HepG2 (cell line): ENCODE measurements around the gene QRICH2.

Experiments used
- KAT7 ChIP-seq: IDR thresholded peaks from 2 replicates; pipeline ENCODE4 v1.6.1; 2018; ENCODE audit warnings: borderline replicate concordance, missing compliant biosample characterization
- SIN3A ChIP-seq: IDR thresholded peaks from 2 replicates; pipeline ENCODE4 v1.6.1; 2011; ENCODE audit warnings: low read depth, mild to moderate bottlenecking, control low read depth, low read length, borderline replicate concordance
- YY1 ChIP-seq: IDR thresholded peaks from 2 replicates; pipeline ENCODE4 v1.6.1; 2011; ENCODE audit warnings: low read length, low read depth, moderate library complexity, mild to moderate bottlenecking; ENCODE audit not compliant: insufficient read depth, insufficient replicate concordance

DNA sequence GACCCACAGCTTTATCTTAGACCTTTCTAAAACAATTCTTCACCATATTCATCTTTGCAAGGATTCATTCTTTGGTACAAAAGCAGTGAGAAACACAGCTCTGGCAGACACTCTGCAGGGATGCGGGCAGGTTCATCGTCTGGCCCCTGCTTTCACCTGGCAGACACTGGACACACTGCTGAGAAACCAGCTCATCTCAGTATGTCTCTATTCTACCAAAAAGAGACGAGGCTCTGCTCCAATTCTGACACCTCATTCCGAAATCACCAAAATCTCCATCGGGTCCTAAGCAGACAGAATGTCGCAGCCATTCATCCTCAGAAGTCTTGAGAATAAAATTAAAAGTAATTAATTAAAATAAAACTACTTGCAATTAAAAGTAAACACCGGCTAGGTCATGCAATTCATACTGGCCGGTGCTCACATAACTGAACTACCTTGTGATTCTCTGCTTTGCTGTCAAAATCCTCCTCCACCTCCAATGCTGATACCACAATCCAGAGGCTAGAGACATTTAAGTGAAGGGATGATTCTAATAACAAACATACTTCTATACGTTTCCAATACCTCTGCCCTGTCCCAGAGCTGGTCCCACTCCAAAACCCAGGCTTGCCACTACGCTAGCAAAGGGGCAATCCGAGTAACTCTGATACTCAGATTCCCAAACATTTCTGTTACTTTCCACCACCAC, 69.1 kb downstream of the QRICH2 start:
- TF ChIP-seq SIN3A: no peak
- no peak for TF ChIP-seq KAT7 (CRISPR knock-in tag)
- TF ChIP-seq YY1: no peak
